Heart left ventricle (tissue), 16 donors: ENCODE results near the gene COL1A1. TPM values are rescaled to one million over a fixed set of nuclear protein-coding genes. Genes with fewer than 3 reads are reported as not detected.

Source experiments
- ATAC-seq, 4 donors: fragments of 200-7000 bp; cut with Tn5 transposase; one replicate each; pipeline ENCODE4 v1.9.1; 2020 to 2022; ENCODE audit warnings: moderate library complexity in 4 of 4, mild to moderate bottlenecking in 3 of 4, moderate number of reproducible peaks in 1 of 4
- DNase-seq, 5 donors: peaks; one replicate each; pipeline ENCODE4 v3.0.0-alpha.2; 2020
- H3K27ac ChIP-seq, 12 donors: fragments of 200-600 bp; sonication (generic) in 4 of 12; one replicate each; pipeline versions ENCODE4 v1.5.0 to v1.8.0; 2016 to 2022; ENCODE audit warnings: mild to moderate bottlenecking in 2 of 12
- H3K27me3 ChIP-seq, 9 donors: fragments of 200-600 bp; sonication (generic) in 2 of 9; one replicate each; pipeline versions ENCODE4 v1.5.1 to v1.8.0; 2016 to 2022; ENCODE audit warnings: mild to moderate bottlenecking in 3 of 9
- H3K36me3 ChIP-seq, 9 donors: fragments of 200-600 bp; sonication (generic) in 2 of 9; one replicate each; pipeline versions ENCODE4 v1.5.0 to v1.8.0; 2018 to 2022; ENCODE audit warnings: mild to moderate bottlenecking in 2 of 9
- H3K4me1 ChIP-seq, 12 donors: fragments of 200-600 bp; sonication (generic) in 4 of 12; one replicate each; pipeline versions ENCODE4 v1.5.0 to v1.8.0; 2016 to 2022; ENCODE audit warnings: mild to moderate bottlenecking in 3 of 12
- H3K4me3 ChIP-seq, 12 donors: fragments of 200-600 bp; sonication (generic) in 4 of 12; one replicate each; pipeline versions ENCODE4 v1.5.0 to v1.8.0; 2017 to 2022; ENCODE audit warnings: mild to moderate bottlenecking in 9 of 12, moderate library complexity in 4 of 12
- H3K9me3 ChIP-seq, 12 donors: fragments of 200-600 bp; sonication (generic) in 4 of 12; one replicate each; pipeline versions ENCODE4 v1.5.0 to v1.8.0; 2016 to 2022; ENCODE audit warnings: mild to moderate bottlenecking in 1 of 12
- CTCF ChIP-seq, 12 donors: fragments of 200-600 bp; sonication (generic) in 4 of 12; IDR thresholded peaks; one replicate each; pipeline versions ENCODE4 v1.5.0 to v1.8.0; 2018 to 2022; ENCODE audit warnings: antibody characterized with exemption in 12 of 12, mild to moderate bottlenecking in 5 of 12
- POLR2A ChIP-seq, 2 donors: fragments of 450-650 bp; IDR thresholded peaks; one replicate each; pipeline ENCODE4 v1.6.1; 2017; ENCODE audit warnings: antibody characterized with exemption in 2 of 2, mild to moderate bottlenecking in 2 of 2, moderate library complexity in 2 of 2
- WGBS, 4 donors: extraction: QIAGEN DNeasy Blood & Tissue Kit in 2 of 4; methylation state at CpG; one replicate each; pipeline versions ENCODE4 v1.1.5 to v1.1.7; 2013 to 2018; 5-methylcytosine and 5-hydroxymethylcytosine counted together
- intact Hi-C, 10 donors: fragments of 100-400 bp; cut with DNase I; formaldehyde crosslinking; loops; one replicate each; pipeline versions ENCODE4 v1.11.1 to v1.14.2; 2022
- polyA plus RNA-seq, 2 donors: library from polyadenylated mRNA; stranded (reverse); fragments of 200-250 nt; gene quantifications; one replicate each; pipeline ENCODE4 v1.2.3, GENCODE V29; 2013
- total RNA-seq, 9 donors: library from RNA; depleted of rRNA in 2 of 9; stranded (reverse); fragments of >200 nt in 2 of 9; fragmentation: NEBNext Ultra II Directional in 3 of 9; extraction: Animal tissue kit (Norgen Biotek cat#: 25700) in 3 of 9; gene quantifications; one replicate each; pipeline versions ENCODE4 v1.1.0 to v1.2.4, GENCODE V29; 2016 to 2023
- donor health status: ischemic (EF 13 %, LVEDD 7.1; RV severe dilation, severe dysfunction).
- donor health status: healthy with polysubstance abuse.
- donor health status: DM: no; HTN: yes; CAD: no.
- donor health status: DM: no; HTN: no; CAD: no.
- donor health status: ischemic (EF 25% LVEDD 6.9; RV normal size, moderate dysfunction).
- donor health status: ischemic (EF 25% LVEDD 5.7; RV mildly dilated, moderate dysfunction).
- donor health status: healthy.
- donor health status: DM: yes; HTN: yes; CAD: no.
- donor health status: ischemic (EF 35%, LVEDD 5.7; RV mildly dilated, moderate dysfunction).
- donor health status: nonischemic (EF 11% LVEDD 7.7; RV severe dilation, severe dysfunction).
- donor health status: DM: yes; HTN: yes; CAD: no.
- donor health status: PGD.
- donor health status: ischemic (EF 29% LVEDD 5.4; RV normal size, mild dysfunction).
- donor health status: nonischemic (EF 23%, LVEDD 6.1; RV moderate dilation, normal function).

Gene COL1A1
- total and polyA plus RNA-seq, 11 donors = 10.2 to 897 (median 55.4) TPM

GRCh38 chr17:50151041-50151936 is 50.1 kb downstream of the COL1A1 start:
- peak; percentile 75 to 85 (median 80) for ATAC-seq
- H3K4me1 ChIP-seq = peaks cover 9 to 79% (median 63%) of the 10 kb centered on the region in 12 donors
- intact Hi-C loops = loop anchor here in 1 of 10 donors (5.0 kb wide), 1 partner anchor 54 kb away; the partner anchor contains the start of gene PDK2

GRCh38 chr17:50150354-50151040 is 50.9 kb downstream of the COL1A1 start, which contains the start of gene PPP1R9B:
PPP1R9B (minus strand) TSS chr17:50150677; CDS start chr17:50150513, 164 bp downstream.
- ATAC-seq (peak in 2 of 4 donors; percentile 0 to 1), DNase-seq (peak in 2 of 5 donors; percentile 28 to 30)
- H3K27me3 ChIP-seq = no peaks in the 10 kb centered on the region
- H3K27ac ChIP-seq = peak within 1 kb of the TSS; percentile 83 to 99 (median 96)
- intact Hi-C loops = loop anchor here in 1 of 10 donors (5.0 kb wide), 1 partner anchor 53 kb away; the partner anchor contains the start of gene PDK2
- H3K4me1 ChIP-seq = peaks cover 16 to 86% (median 67%) of the 10 kb centered on the region in 12 donors
- WGBS, 4 donors = 0 to 1% (median 1%) methylated on average over 27 to 69 of the region's 69 CpGs
- no peaks in the 10 kb centered on the region for H3K9me3 ChIP-seq
- peak within 1 kb of the TSS; percentile 61 to 98 (median 92) for H3K4me3 ChIP-seq
- TF ChIP-seq CTCF (IDR thresholded peaks at IDR 0.05) (no peak), POLR2A (IDR thresholded peaks at IDR 0.05) (no peak)
- H3K36me3 ChIP-seq = no peaks in the 10 kb centered on the region

More at GRCh38 chr17:50151041-50151936, 50.1 kb downstream of the COL1A1 start:
- TF ChIP-seq CTCF (IDR thresholded peaks at IDR 0.05) (peak; percentile 41 to 75 (median 62)), POLR2A (IDR thresholded peaks at IDR 0.05) (peak in 1 of 2 donors; percentile 62)
- H3K9me3 ChIP-seq = no peaks in the 10 kb centered on the region
- 0 to 1% (median 0%) methylated on average over 25 to 40 of the region's 40 CpGs for WGBS, 4 donors
- H3K27ac ChIP-seq = peak overlapping the region; percentile 83 to 99 (median 96)
- DNase-seq = peak; percentile 93 to 95 (median 95)
- peak overlapping the region; percentile 61 to 98 (median 92) for H3K4me3 ChIP-seq
- no peaks in the 10 kb centered on the region for H3K36me3 ChIP-seq
- no peaks in the 10 kb centered on the region for H3K27me3 ChIP-seq

GRCh38 chr17:50149417-50150353 is 51.7 kb downstream of the COL1A1 start:
- peak overlapping the region; percentile 61 to 98 (median 92) for H3K4me3 ChIP-seq
- ATAC-seq (peak in 1 of 4 donors; percentile 4), DNase-seq (peak; percentile 64 to 88 (median 69))
- peaks cover 16 to 90% (median 68%) of the 10 kb centered on the region in 12 donors for H3K4me1 ChIP-seq
- H3K9me3 ChIP-seq = no peaks in the 10 kb centered on the region
- 0 to 1% (median 0%) methylated on average over 9 to 123 of the region's 123 CpGs for WGBS, 4 donors
- peaks cover 0 to 6% (median 5%) of the 10 kb centered on the region in 9 donors for H3K36me3 ChIP-seq
- intact Hi-C loops = loop anchor here in 2 of 10 donors (5.0 kb wide), 2 partner anchors 37 to 52 kb away; partner anchors contain the start of gene PDK2 (in 1 of the 2)
- TF ChIP-seq POLR2A (IDR thresholded peaks at IDR 0.05) = no peak
- TF ChIP-seq CTCF (IDR thresholded peaks at IDR 0.05) = peak in 6 of 12 donors; percentile 8 to 33 (median 23)
- H3K27me3 ChIP-seq = no peaks in the 10 kb centered on the region
- peak overlapping the region; percentile 83 to 99 (median 96) for H3K27ac ChIP-seq
